DOHH2 (cell line): ENCODE results near the gene NUDCD2.
"Not testable (repeated sequence)": the region's sequence is repeated elsewhere in the genome, so short reads cannot be mapped to it uniquely, and the experiment has no call there.

Experiments used
- CTCF ChIP-seq: fragments of 200-600 bp; sonication (generic); IDR thresholded peaks from one replicate; pipeline ENCODE4 v1.5.1; 2014; ENCODE audit warnings: antibody characterized with exemption, mild to moderate bottlenecking, low read depth, low read length; ENCODE audit not compliant: poor library complexity, severe bottlenecking
- EZH2phosphoT487 ChIP-seq: fragments of 200-600 bp; sonication (generic); IDR thresholded peaks from 2 replicates; pipeline ENCODE4 v1.6.1; 2017; ENCODE audit warnings: borderline replicate concordance, mild to moderate bottlenecking, antibody characterized with exemption, low read length, moderate library complexity, mixed read lengths

GRCh38 chr5:163396818-163397340 lies 63.0 kb downstream of the NUDCD2 start:
- not testable (repeated sequence) for TF ChIP-seq CTCF, EZH2phosphoT487
